GM21786 (cell line): ENCODE measurements around the gene KSR1.

Source experiments
- ATAC-seq: cut with Tn5 transposase; IDR thresholded peaks from one replicate; pipeline ENCODE4 v1.9.1; 2021; ENCODE audit not compliant: unreplicated experiment

KSR1 gene

GRCh38 chr17:27566671-27567562 is 110.7 kb downstream of the KSR1 start:
- no peak for ATAC-seq

GRCh38 chr17:27567563-27567859 is 111.3 kb downstream of the KSR1 start:
- no peak for ATAC-seq

- no peak for ATAC-seq
These were observed 112.0 kb downstream of the KSR1 start for GRCh38 chr17:27568216-27568615.

GRCh38 chr17:27568811-27569210 is 112.6 kb downstream of the KSR1 start:
- no peak for ATAC-seq

- ATAC-seq: no peak
These were observed 113.0 kb downstream of the KSR1 start for GRCh38 chr17:27569257-27569722.

- ATAC-seq: no peak
These were observed 113.8 kb downstream of the KSR1 start for GRCh38 chr17:27569884-27570577.

- no peak for ATAC-seq
These were observed 114.3 kb downstream of the KSR1 start for GRCh38 chr17:27570578-27570914.

GRCh38 chr17:27571563-27572352 is 115.5 kb downstream of the KSR1 start:
- ATAC-seq: no peak

- ATAC-seq: no peak
These were observed 116.4 kb downstream of the KSR1 start for GRCh38 chr17:27572665-27573064.

- ATAC-seq: no peak
These were observed 117.3 kb downstream of the KSR1 start for GRCh38 chr17:27573548-27573947.

GRCh38 chr17:27573971-27574525 is 117.8 kb downstream of the KSR1 start:
- no peak for ATAC-seq

- no peak for ATAC-seq
These were observed 119.1 kb downstream of the KSR1 start for GRCh38 chr17:27575096-27575911.

GRCh38 chr17:27575912-27576252 is 119.6 kb downstream of the KSR1 start:
- no peak for ATAC-seq

- no peak for ATAC-seq
These were observed 120.3 kb downstream of the KSR1 start for GRCh38 chr17:27576477-27577083.

- no peak for ATAC-seq
These were observed 121.0 kb downstream of the KSR1 start for GRCh38 chr17:27577121-27577761.

- no peak for ATAC-seq
These were observed 121.9 kb downstream of the KSR1 start for GRCh38 chr17:27577884-27578717.

- peak; percentile 76 for ATAC-seq
These were observed 122.5 kb downstream of the KSR1 start for GRCh38 chr17:27578718-27579085.

- ATAC-seq: peak; percentile 31
These were observed 123.1 kb downstream of the KSR1 start for GRCh38 chr17:27579304-27579703.

GRCh38 chr17:27579897-27580321 is 123.7 kb downstream of the KSR1 start:
- ATAC-seq: no peak
